Activated CD4-positive, alpha-beta T cell treated with anti-CD3 and anti-CD28 coated beads for 1 hour (primary cell): ENCODE results near the gene PRPF19.
A peak's percentile ranks its signal among the peaks of the same experiment; 100 is the strongest.
"Not testable (repeated sequence)": the region's sequence is repeated elsewhere in the genome, so short reads cannot be mapped to it uniquely, and the experiment has no call there.

Experiments used
- DNase-seq: peaks from one replicate; pipeline ENCODE4 v3.0.0-alpha.2; 2020

PRPF19 gene

GRCh38 chr11:60922906-60923305 is 16.5 kb upstream of the PRPF19 start:
- DNase-seq, result no peak

DNA sequence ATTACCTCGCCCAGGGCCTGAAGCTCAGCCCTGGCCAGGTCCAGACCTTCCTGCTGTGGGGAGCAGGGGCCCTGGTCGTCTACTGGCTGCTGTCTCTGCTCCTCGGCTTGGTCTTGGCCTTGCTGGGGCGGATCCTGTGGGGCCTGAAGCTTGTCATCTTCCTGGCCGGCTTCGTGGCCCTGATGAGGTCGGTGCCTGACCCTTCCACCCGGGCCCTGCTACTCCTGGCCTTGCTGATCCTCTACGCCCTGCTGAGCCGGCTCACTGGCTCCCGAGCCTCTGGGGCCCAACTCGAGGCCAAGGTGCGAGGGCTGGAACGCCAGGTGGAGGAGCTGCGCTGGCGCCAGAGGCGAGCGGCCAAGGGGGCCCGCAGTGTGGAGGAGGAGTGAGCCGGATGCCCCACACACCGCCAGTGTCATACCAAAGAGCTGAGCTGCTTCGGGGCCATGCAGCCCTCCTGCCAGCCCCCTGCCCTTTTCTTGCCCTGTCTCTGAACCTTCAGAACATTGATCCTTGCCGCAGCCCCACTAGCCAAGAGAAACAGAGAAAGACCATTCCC is 15.5 kb upstream of the PRPF19 start:
- no peak for DNase-seq

- no peak for DNase-seq
These were observed 14.9 kb upstream of the PRPF19 start for GRCh38 chr11:60921259-60921658.

GRCh38 chr11:60919956-60920355 is 13.6 kb upstream of the PRPF19 start:
- no peak for DNase-seq

DNA sequence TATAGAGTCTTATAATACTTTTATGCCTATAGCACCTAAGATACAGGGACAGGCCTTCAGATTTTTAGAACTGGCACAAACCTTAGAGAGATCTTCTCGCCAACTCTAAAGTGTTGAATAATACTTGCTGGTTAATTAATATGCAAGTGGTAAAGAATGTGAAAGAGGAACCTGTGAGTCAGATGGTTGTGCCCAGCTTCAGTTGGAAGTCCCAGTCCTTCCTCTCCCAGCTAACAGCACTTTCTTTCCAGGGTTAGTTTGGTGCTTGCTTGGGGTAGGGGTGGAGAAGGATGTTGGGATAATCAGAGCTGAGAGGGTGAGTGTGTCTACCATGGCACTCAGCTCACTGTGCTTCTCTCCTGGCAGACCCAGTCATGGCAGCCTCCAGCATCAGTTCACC is 12.9 kb upstream of the PRPF19 start:
- no peak for DNase-seq

GRCh38 chr11:60918939-60919265 is 12.5 kb upstream of the PRPF19 start:
- DNase-seq, result no peak

GRCh38 chr11:60918251-60918938 is 12.0 kb upstream of the PRPF19 start:
- no peak for DNase-seq

- DNase-seq, result no peak
These were observed 10.9 kb upstream of the PRPF19 start for GRCh38 chr11:60917267-60917666.

- DNase-seq, result no peak
These were observed 10.4 kb upstream of the PRPF19 start for GRCh38 chr11:60916669-60917206.

DNA sequence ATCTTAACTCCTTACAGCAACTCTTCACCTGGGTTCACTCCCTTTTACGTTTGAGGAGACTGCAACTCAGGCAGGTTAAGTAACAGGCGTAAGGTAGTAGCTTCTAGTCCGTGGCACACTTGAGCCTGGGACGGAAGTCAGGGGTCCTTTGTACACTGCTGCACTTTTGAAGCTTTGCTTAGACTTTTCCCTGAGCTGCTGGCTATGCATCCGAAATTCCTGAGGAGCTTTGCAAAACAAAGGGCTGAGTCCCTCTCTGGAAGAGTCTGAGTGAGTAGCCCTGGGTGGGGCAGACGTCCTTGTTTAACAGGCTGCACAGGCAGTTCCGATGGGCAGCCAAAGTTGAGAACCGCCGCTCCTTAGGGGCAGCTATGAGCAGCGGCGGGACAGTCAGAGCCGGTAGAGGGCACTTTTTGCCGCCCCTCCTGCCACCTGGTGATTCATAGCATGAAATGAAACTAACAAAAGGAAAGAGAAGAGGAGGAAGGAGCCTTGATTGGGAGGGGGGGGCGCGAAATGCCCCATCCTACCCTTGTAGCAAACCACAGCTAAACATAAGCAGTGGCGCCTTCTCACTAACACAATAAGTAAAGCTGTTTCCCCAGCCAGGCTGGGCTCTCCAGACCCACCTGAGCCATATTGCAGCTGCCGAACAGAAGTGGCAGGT is 9.0 kb upstream of the PRPF19 start:
- DNase-seq, result peak; percentile 60

DNA sequence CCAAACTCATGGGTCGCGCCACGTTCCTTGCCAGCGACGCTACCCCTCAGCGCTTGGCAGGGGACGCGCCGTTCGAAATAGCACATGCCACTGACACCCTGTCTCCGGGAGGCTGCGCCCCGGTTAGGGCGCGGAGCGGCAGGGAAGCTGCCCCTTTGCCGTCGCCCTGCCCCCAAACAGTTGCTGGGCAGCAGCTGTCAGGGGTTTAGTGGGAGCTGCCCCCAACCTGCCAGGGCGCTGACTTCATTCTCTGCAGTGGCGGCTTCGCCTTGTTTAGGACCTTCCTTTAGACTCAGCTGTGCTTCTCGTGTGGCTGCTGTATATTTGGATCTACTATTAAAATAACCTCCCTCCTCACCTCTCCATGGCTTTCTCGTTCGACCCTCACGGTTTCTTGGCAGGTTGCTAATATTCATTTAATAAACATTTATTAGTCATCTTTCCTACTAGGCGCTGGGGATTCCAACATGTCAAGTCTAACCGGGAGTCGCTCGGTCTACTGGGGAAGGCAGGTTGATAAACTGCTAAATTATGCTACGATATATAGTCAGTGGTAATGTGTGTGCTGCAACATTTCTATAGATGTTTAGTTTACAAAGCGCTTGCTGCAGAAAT is 8.4 kb upstream of the PRPF19 start:
- DNase-seq, result no peak

GRCh38 chr11:60913793-60914632 is 7.6 kb upstream of the PRPF19 start, which contains the start of gene TMEM109:
Gene TMEM109, plus strand, starts transcription at chr11:60914158. Its CDS starts 5,536 bp downstream, at chr11:60919694.
- peak; percentile 81 for DNase-seq

DNA sequence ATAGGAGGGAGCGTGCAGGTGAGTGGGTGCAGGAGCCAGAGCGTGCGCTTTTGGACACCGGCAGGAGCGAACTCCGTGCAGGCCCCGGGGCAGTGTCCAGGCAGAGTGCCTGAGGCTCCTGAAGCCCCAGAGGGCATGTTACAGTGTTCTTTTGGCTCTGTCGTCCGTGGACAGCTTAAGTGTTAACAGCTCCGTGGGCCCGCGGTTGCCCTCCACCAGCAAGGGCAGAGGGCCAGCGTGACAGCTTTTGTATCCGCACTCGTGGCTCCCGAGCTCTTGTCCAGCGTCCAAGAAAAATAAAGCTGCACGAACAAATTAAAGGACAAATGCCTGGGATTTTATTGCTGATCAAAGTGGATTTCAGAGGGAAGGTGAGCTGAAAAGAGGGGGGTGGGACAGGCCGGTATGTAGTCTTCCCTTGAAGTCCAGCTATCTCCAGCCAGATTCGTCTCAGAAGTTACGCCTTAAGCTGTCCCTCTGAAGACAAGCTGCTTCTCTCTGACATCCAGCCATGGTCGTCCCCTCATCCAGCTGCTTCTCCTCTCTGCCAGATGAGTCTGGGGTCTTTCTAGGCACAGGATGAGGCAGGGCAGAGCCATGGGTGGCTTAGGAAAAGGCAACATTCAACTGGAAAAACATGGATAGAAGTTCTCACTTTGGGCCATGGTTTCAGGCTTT is 6.6 kb upstream of the PRPF19 start:
- no peak for DNase-seq

DNA sequence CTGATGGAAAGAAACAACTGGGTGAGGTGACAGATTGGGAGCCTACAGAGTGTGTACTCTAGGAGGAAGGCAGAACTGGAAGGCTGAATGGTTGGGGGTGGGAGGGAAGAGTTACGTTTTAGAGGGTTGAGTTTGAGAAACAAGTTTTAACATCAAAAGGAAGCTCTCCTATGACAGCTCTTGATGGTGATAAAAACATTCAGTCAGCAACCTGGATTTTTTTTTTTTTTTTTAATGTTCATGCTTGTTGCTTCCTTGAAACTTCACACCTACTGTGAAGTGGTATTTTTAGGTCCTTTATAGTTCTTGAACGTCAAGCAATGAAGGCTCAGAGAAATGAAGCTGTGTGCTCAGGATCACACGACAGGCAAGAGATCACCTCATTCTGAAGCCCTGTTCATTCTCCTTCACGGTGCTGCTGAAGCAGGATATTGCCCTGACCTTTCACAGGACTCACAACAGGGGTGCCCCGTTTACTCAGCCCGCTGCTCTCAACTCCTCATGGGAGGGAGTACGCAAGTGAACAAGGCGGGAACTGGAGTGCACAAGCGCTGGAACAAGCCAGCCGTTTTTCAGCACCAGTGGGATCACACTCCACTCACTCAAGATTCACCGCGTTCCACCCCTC is 6.0 kb upstream of the PRPF19 start:
- no peak for DNase-seq

GRCh38 chr11:60910711-60911380 is 4.5 kb upstream of the PRPF19 start:
- no peak for DNase-seq

- DNase-seq, result no peak
These were observed 3.9 kb upstream of the PRPF19 start for GRCh38 chr11:60910281-60910687.

GRCh38 chr11:60909680-60910280 is 3.4 kb upstream of the PRPF19 start:
- DNase-seq, result not testable (repeated sequence)

DNA sequence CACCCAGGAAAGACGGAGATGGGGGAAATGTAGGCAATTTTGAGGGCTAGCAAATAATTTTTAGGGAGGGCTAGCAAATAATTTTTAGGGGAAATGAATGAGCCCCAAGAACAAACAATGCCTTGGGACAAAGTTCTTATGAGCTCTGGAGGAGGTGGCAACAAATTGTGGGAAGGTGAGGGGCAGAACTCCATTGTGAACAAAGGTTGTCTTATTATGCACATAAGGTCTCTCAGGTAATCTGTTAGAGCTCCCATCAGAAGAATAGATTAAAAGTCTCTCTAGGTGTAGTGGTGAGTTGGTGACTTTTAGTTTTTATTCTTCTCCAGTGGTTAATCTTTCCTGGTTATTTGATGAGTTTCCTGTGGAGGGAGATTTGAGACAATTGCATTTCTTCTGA is 2.4 kb upstream of the PRPF19 start:
- no peak for DNase-seq

DNA sequence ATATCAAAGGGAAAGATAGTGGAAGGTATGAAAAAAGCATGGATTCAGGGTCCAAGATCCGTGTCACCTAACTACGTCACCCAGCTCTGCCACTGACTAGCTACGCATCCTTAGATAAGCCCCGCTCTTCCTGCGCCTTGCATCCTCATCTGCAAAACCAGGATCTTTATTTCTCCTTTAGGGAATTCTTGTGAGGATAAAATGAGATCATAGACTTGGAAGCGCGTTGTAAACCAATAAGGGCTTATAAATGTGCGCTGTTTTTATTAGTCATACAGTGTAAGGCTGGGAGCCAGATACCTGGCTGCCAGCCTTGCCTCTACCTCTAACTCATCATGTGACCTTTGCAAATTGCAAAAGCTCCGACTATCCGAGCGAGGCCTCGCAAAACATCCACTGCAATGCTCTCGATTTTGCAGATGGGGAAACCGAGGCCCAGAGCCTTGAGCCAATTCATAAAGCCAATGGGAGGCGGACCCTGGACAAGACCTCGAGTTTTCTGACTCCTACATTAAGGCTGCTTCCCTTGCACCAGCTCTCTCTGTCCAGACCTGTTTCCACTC is 753 bp downstream of the PRPF19 start:
- DNase-seq, result no peak

GRCh38 chr11:60905047-60905446 is 1.3 kb downstream of the PRPF19 start:
- DNase-seq, result no peak
